Gastroesophageal sphincter (tissue), 3 donors: ENCODE data around the gene RAPGEF1.

Source experiments
- CTCF ChIP-seq, 4 experiments: fragments of 200-600 bp in 2 of 4; fragments of 450-650 bp in 2 of 4; sonication (generic) in 1 of 4; IDR thresholded peaks; one replicate each; pipeline ENCODE4 v1.5.1; 2017 to 2019; ENCODE audit warnings: antibody characterized with exemption in 4 of 4, mild to moderate bottlenecking in 2 of 4, moderate library complexity in 2 of 4
- EP300 ChIP-seq: sonication (generic); formaldehyde crosslinking; IDR thresholded peaks from one replicate; pipeline ENCODE4 v1.6.1; 2017; ENCODE audit warnings: antibody characterized with exemption, mild to moderate bottlenecking

- TF ChIP-seq CTCF (IDR thresholded peaks at IDR 0.05) (no peak), EP300 (no peak)
These were observed 114.4 kb downstream of the RAPGEF1 start for GRCh38 chr9:131625508-131625787.
